Hepatocyte (in vitro differentiated cells): ENCODE results near the gene PLPP4. TPM values are rescaled to one million over a fixed set of nuclear protein-coding genes. Genes with fewer than 3 reads are reported as not detected.

ENCODE experiments used
- DNase-seq: peaks from one replicate; pipeline ENCODE4 v3.0.0-alpha.2; 2016; ENCODE audit warnings: low spot score
- H2AFZ ChIP-seq: fragments of 200-600 bp; sonication (generic); 2 replicates; pipeline ENCODE4 v1.6.0; 2016; ENCODE audit warnings: antibody characterized with exemption, mild to moderate bottlenecking
- H3K27ac ChIP-seq: fragments of 200-600 bp; sonication (generic); 2 replicates; pipeline ENCODE4 v1.5.1; 2016; ENCODE audit warnings: mild to moderate bottlenecking
- H3K27me3 ChIP-seq: fragments of 200-600 bp; sonication (generic); 2 replicates; pipeline ENCODE4 v1.6.1; 2016
- H3K36me3 ChIP-seq: fragments of 200-600 bp; sonication (generic); replicated peaks from 2 replicates; pipeline ENCODE4 v1.5.1; 2016; ENCODE audit warnings: low read depth; ENCODE audit not compliant: insufficient read depth
- H3K4me1 ChIP-seq: fragments of 200-600 bp; sonication (generic); 2 replicates; pipeline ENCODE4 v1.5.1; 2016; ENCODE audit warnings: mild to moderate bottlenecking, moderate library complexity; ENCODE audit not compliant: insufficient read depth
- H3K4me2 ChIP-seq: fragments of 200-600 bp; sonication (generic); 2 replicates; pipeline ENCODE4 v1.6.0; 2016
- H3K4me3 ChIP-seq: fragments of 200-600 bp; sonication (generic); 2 replicates; pipeline ENCODE4 v1.5.1; 2016; ENCODE audit warnings: mild to moderate bottlenecking
- H3K79me2 ChIP-seq: fragments of 200-600 bp; sonication (generic); 2 replicates; pipeline ENCODE4 v1.6.0; 2017; ENCODE audit warnings: mild to moderate bottlenecking
- H3K9me2 ChIP-seq: fragments of 200-600 bp; sonication (generic); replicated peaks from 2 replicates; pipeline ENCODE4 v1.6.0; 2017; ENCODE audit warnings: mild to moderate bottlenecking; ENCODE audit not compliant: insufficient read depth
- H3K9me3 ChIP-seq: fragments of 200-600 bp; sonication (generic); 2 replicates; pipeline ENCODE4 v1.5.1; 2016; ENCODE audit warnings: low read depth, mild to moderate bottlenecking
- H4K20me1 ChIP-seq: fragments of 200-600 bp; sonication (generic); 2 replicates; pipeline ENCODE4 v1.6.0; 2016; ENCODE audit warnings: mild to moderate bottlenecking; ENCODE audit not compliant: insufficient read depth, poor library complexity, severe bottlenecking
- CTCF ChIP-seq: fragments of 200-600 bp; sonication (generic); IDR thresholded peaks from 2 replicates; pipeline ENCODE4 v1.5.1; 2016; ENCODE audit warnings: antibody characterized with exemption, mild to moderate bottlenecking; ENCODE audit not compliant: poor library complexity
- EZH2 ChIP-seq: fragments of 200-600 bp; sonication (generic); IDR thresholded peaks from 2 replicates; pipeline ENCODE4 v1.6.1; 2016; ENCODE audit warnings: antibody characterized with exemption, mild to moderate bottlenecking, borderline replicate concordance
- EZH2phosphoT487 ChIP-seq: fragments of 200-600 bp; sonication (generic); IDR thresholded peaks from one replicate; pipeline ENCODE4 v1.6.1; 2018; ENCODE audit warnings: antibody characterized with exemption, mild to moderate bottlenecking, low read depth, moderate library complexity; ENCODE audit not compliant: unreplicated experiment, severe bottlenecking
- WGBS: methylation state at CpG from one replicate; pipeline ENCODE4 v1.1.6; 2016; ENCODE audit warnings: low lambda C conversion rate; ENCODE audit errors: missing lambda C conversion rate; 5-methylcytosine and 5-hydroxymethylcytosine counted together
- polyA plus RNA-seq: library from polyadenylated mRNA; unstranded; fragments of >200 nt; fragmentation: Nextera tagmentation; extraction: Ambion mirVana; gene quantifications from 2 replicates; pipeline ENCODE4 v1.2.1, GENCODE V29; 2016
- total RNA-seq: library from RNA; depleted of rRNA; stranded (reverse); fragments of >200 nt; gene quantifications from 2 replicates; pipeline ENCODE4 v1.2.3, GENCODE V29; 2014

The PLPP4 gene
- total and polyA plus RNA-seq, 2 experiments from 2014 or later = 3.4 to 10.8 TPM

- H3K4me3 ChIP-seq = no peak overlapping the region
- peaks cover 4% of the 10 kb centered on the region for H3K27me3 ChIP-seq
Measured at GRCh38 chr10:120616311-120616911, 159.4 kb downstream of the PLPP4 start.

DNA sequence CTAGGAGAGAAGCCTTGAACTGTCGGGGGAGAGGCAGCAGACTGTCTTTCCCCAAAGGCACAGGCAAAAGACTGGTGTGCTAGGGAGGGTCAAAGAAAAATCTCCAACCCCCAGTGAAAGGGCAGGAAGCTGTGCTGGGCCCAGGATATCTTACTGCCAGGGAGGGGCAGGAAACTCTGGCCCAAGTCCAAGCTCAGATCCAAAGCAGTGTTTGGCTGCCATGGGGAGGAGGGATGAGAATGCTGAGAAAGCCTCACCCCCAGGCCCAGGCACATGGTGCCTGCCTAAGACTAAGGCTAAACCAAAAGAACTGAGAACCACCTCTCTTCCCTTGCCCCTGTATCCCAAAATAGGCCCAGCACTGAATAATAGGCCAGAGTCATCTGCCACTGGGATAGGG, 171.2 kb downstream of the PLPP4 start:
- TF ChIP-seq EZH2 (no peak), EZH2phosphoT487 (no peak), CTCF (no peak)
- Histone ChIP-seq H3K4me3 (no peak overlapping the region), H3K27ac (no peak overlapping the region), H3K36me3 (no peaks in the 10 kb centered on the region), H3K4me2 (no peak overlapping the region), H3K9me2 (no peaks in the 10 kb centered on the region), H3K27me3 (peaks cover 4% of the 10 kb centered on the region), H3K79me2 (no peaks in the 10 kb centered on the region), H3K4me1 (no peaks in the 10 kb centered on the region), H3K9me3 (no peaks in the 10 kb centered on the region), H4K20me1 (no peaks in the 10 kb centered on the region), H2AFZ (no peak overlapping the region)
- no peak for DNase-seq
- WGBS = 86% methylated on average over 1 of the region's 1 CpG

More at GRCh38 chr10:120616311-120616911, 159.4 kb downstream of the PLPP4 start:
- Histone ChIP-seq H2AFZ (no peak overlapping the region), H3K4me2 (no peak overlapping the region), H3K9me3 (no peaks in the 10 kb centered on the region), H3K79me2 (no peaks in the 10 kb centered on the region), H3K36me3 (no peaks in the 10 kb centered on the region), H3K27ac (no peak overlapping the region), H3K4me1 (no peaks in the 10 kb centered on the region), H4K20me1 (no peaks in the 10 kb centered on the region), H3K9me2 (no peaks in the 10 kb centered on the region)
- TF ChIP-seq CTCF (no peak), EZH2 (no peak), EZH2phosphoT487 (no peak)
- WGBS = 54% methylated on average over 3 of the region's 3 CpGs
- DNase-seq = no peak

DNA sequence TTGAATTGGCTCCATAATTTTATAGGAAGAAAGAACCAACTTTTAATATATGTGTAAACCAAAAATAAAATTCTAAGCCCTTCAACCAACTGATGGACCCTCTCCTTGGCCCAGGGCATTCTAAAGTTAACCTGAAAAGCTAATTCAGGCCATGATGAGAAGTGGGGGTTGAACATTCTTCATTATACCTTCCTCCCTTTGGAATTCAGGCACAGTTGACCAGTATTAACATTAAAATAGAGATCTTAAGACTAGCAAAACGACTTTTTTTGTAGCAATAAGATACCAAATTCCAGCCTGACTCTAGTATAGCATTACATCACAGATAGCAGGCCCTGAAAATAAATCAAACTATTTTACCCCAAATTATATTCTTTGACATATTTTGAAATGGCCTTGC, 173.2 kb downstream of the PLPP4 start:
- H3K79me2 ChIP-seq = no peaks in the 10 kb centered on the region
- no peaks in the 10 kb centered on the region for H3K9me3 ChIP-seq
- no peak overlapping the region for H3K27ac ChIP-seq
- no peaks in the 10 kb centered on the region for H3K36me3 ChIP-seq
- no peak for DNase-seq
- 40% methylated on average over 1 of the region's 1 CpG for WGBS
- peaks cover under 1% of the 10 kb centered on the region for H3K27me3 ChIP-seq
- H3K9me2 ChIP-seq = no peaks in the 10 kb centered on the region
- no peak overlapping the region for H2AFZ ChIP-seq
- H3K4me1 ChIP-seq = no peaks in the 10 kb centered on the region
- no peak overlapping the region for H3K4me2 ChIP-seq
- TF ChIP-seq CTCF (no peak), EZH2phosphoT487 (no peak), EZH2 (no peak)
- no peak overlapping the region for H3K4me3 ChIP-seq
- no peaks in the 10 kb centered on the region for H4K20me1 ChIP-seq
